SK-N-SH (cell line): ENCODE data around the gene LETM1.

Experiments
- CTCF ChIP-seq: fragments of 200-600 bp; sonication (generic); IDR thresholded peaks from 2 replicates; pipeline ENCODE4 v1.6.1; 2017; ENCODE audit warnings: antibody characterized with exemption, mild to moderate bottlenecking, moderate library complexity
- EP300 ChIP-seq, 2 experiments: IDR thresholded peaks; 2 replicates each; pipeline versions ENCODE4 v1.4.0 to v1.6.1; 2012; ENCODE audit warnings: borderline replicate concordance in 1 of 2, low read depth in 1 of 2, low read length in 1 of 2
- EZH2phosphoT487 ChIP-seq: fragments of 200-600 bp; sonication (generic); IDR thresholded peaks from 2 replicates; pipeline ENCODE4 v1.6.1; 2017; ENCODE audit warnings: low read depth, mixed run types, mild to moderate bottlenecking, antibody characterized with exemption, moderate library complexity, borderline replicate concordance
- FOXJ3 ChIP-seq: sonication (generic); formaldehyde crosslinking; IDR thresholded peaks from 2 replicates; pipeline ENCODE4 v1.5.1; 2020; ENCODE audit warnings: mild to moderate bottlenecking, missing genetic modification reagents
- GABPA ChIP-seq: IDR thresholded peaks from 2 replicates; pipeline ENCODE4 v1.4.0; 2012; ENCODE audit warnings: low read depth, mild to moderate bottlenecking
- GATA2 ChIP-seq: sonication (generic); formaldehyde crosslinking; IDR thresholded peaks from 2 replicates; pipeline ENCODE4 v1.5.0; 2020; ENCODE audit warnings: mild to moderate bottlenecking, missing genetic modification reagents
- MXI1 ChIP-seq: IDR thresholded peaks from 2 replicates; pipeline ENCODE4 v1.6.1; 2012; ENCODE audit warnings: mild to moderate bottlenecking, low read depth, low read length, improper control_type of control experiment
- RAD21 ChIP-seq: IDR thresholded peaks from 2 replicates; pipeline ENCODE4 v1.6.1; 2012; ENCODE audit warnings: mild to moderate bottlenecking, low read length
- REST ChIP-seq: IDR thresholded peaks from 2 replicates; pipeline ENCODE4 v1.6.1; 2012; ENCODE audit warnings: mild to moderate bottlenecking, low read depth, low read length, moderate library complexity
- USF1 ChIP-seq: IDR thresholded peaks from 2 replicates; pipeline ENCODE4 v1.4.0; 2012; ENCODE audit warnings: low read depth, borderline replicate concordance
- ZBTB33 ChIP-seq: IDR thresholded peaks from 2 replicates; pipeline ENCODE4 v1.4.0; 2012; ENCODE audit warnings: low read depth, borderline replicate concordance

GRCh38 chr4:1900624-1901023 is 44.7 kb upstream of the LETM1 start:
- TF ChIP-seq CTCF (no peak), EP300 (IDR thresholded peaks at IDR 0.05; ENCODE audit: borderline replicate concordance in 1 of 2, low read depth in 1 of 2, low read length in 1 of 2) (no peak), USF1 (no peak), GABPA (no peak), MXI1 (no peak), REST (no peak), GATA2 (no peak), EZH2phosphoT487 (no peak), ZBTB33 (no peak), FOXJ3 (CRISPR knock-in tag) (no peak), RAD21 (no peak)
